ENCODE measurements around the gene GOSR1. TPM values are rescaled to one million over a fixed set of nuclear protein-coding genes. Genes with fewer than 3 reads are reported as not detected.
"Not testable (repeated sequence)": the region's sequence is repeated elsewhere in the genome, so short reads cannot be mapped to it uniquely, and the experiment has no call there.

The GOSR1 gene
- 51.1 and 53.6 TPM in 2 replicates for total RNA-seq

GRCh38 chr17:30477083-30477773 lies at the start of gene GOSR1:
TSS of gene GOSR1 (plus strand) at chr17:30477408. CDS start at chr17:30477434, 26 bp downstream.
- Mint-ChIP-seq H3K4me1 (ENCODE audit: low read depth) (peaks cover 31% of the 10 kb centered on the region), H3K27ac (peak within 1 kb of the TSS; percentile 95), H3K9me3 (no peaks in the 10 kb centered on the region), H3K27me3 (ENCODE audit: low read depth) (no peaks in the 10 kb centered on the region), H3K36me3 (ENCODE audit: low read depth) (peaks cover 38% of the 10 kb centered on the region), H3K4me3 (ENCODE audit: low read depth) (peak within 1 kb of the TSS; percentile 95)
- DNase-seq (ENCODE audit: low spot score), result peak; percentile 89
- intact Hi-C loops (cut with micrococcal nuclease), result loop anchor here (2.0 to 10.0 kb wide), 5 partner anchors 100 to 362 kb away; partner anchors contain the start of genes CPD, CRLF3 and NSRP1

- no peaks in the 10 kb centered on the region for H3K4me1 Mint-ChIP-seq (ENCODE audit: low read depth)
- H3K27me3 Mint-ChIP-seq (ENCODE audit: low read depth), result no peaks in the 10 kb centered on the region
- DNase-seq (ENCODE audit: low spot score), result no peak
- intact Hi-C loops (cut with micrococcal nuclease), result no loop called here
- H3K4me3 Mint-ChIP-seq (ENCODE audit: low read depth), result no peak overlapping the region
- no peak overlapping the region for H3K27ac Mint-ChIP-seq
- H3K9me3 Mint-ChIP-seq, result no peaks in the 10 kb centered on the region
- peaks cover 31% of the 10 kb centered on the region for H3K36me3 Mint-ChIP-seq (ENCODE audit: low read depth)
These were observed 49.6 kb upstream of the GOSR1 start for GRCh38 chr17:30427611-30428010.

- H3K4me1 Mint-ChIP-seq (ENCODE audit: low read depth), result no peaks in the 10 kb centered on the region
- no peak overlapping the region for H3K4me3 Mint-ChIP-seq (ENCODE audit: low read depth)
- no peak overlapping the region for H3K27ac Mint-ChIP-seq
- peaks cover 34% of the 10 kb centered on the region for H3K36me3 Mint-ChIP-seq (ENCODE audit: low read depth)
- H3K9me3 Mint-ChIP-seq, result no peaks in the 10 kb centered on the region
- intact Hi-C loops (cut with micrococcal nuclease), result no loop called here
- H3K27me3 Mint-ChIP-seq (ENCODE audit: low read depth), result no peaks in the 10 kb centered on the region
- DNase-seq (ENCODE audit: low spot score), result no peak
These were observed 48.1 kb upstream of the GOSR1 start for GRCh38 chr17:30429155-30429554.

GRCh38 chr17:30433514-30433913 lies 43.7 kb upstream of the GOSR1 start:
- H3K4me1 Mint-ChIP-seq (ENCODE audit: low read depth), result peaks cover 6% of the 10 kb centered on the region

GRCh38 chr17:30436729-30437128 lies 40.5 kb upstream of the GOSR1 start:
- Mint-ChIP-seq H3K4me3 (ENCODE audit: low read depth) (no peak overlapping the region), H3K4me1 (ENCODE audit: low read depth) (peaks cover 6% of the 10 kb centered on the region), H3K27me3 (ENCODE audit: low read depth) (no peaks in the 10 kb centered on the region), H3K9me3 (no peaks in the 10 kb centered on the region), H3K27ac (no peak overlapping the region), H3K36me3 (ENCODE audit: low read depth) (peaks cover 32% of the 10 kb centered on the region)
- intact Hi-C loops (cut with micrococcal nuclease), result no loop called here
- no peak for DNase-seq (ENCODE audit: low spot score)

More at GRCh38 chr17:30433514-30433913, 43.7 kb upstream of the GOSR1 start:
- no peak for DNase-seq (ENCODE audit: low spot score)
- H3K27me3 Mint-ChIP-seq (ENCODE audit: low read depth), result no peaks in the 10 kb centered on the region
- H3K9me3 Mint-ChIP-seq, result no peaks in the 10 kb centered on the region
- H3K4me3 Mint-ChIP-seq (ENCODE audit: low read depth), result no peak overlapping the region
- H3K36me3 Mint-ChIP-seq (ENCODE audit: low read depth), result peaks cover 30% of the 10 kb centered on the region
- intact Hi-C loops (cut with micrococcal nuclease), result no loop called here
- no peak overlapping the region for H3K27ac Mint-ChIP-seq

GRCh38 chr17:30443721-30444120 lies 33.5 kb upstream of the GOSR1 start:
- Mint-ChIP-seq H3K36me3 (ENCODE audit: low read depth) (peaks cover 34% of the 10 kb centered on the region), H3K27ac (no peak overlapping the region), H3K27me3 (ENCODE audit: low read depth) (no peaks in the 10 kb centered on the region)

GRCh38 chr17:30446640-30447039 lies 30.6 kb upstream of the GOSR1 start:
- H3K4me3 Mint-ChIP-seq (ENCODE audit: low read depth); H3K27ac Mint-ChIP-seq; H3K4me1 Mint-ChIP-seq (ENCODE audit: low read depth); H3K27me3 Mint-ChIP-seq (ENCODE audit: low read depth); DNase-seq (ENCODE audit: low spot score); H3K9me3 Mint-ChIP-seq; intact Hi-C loops (cut with micrococcal nuclease): not testable (repeated sequence)
- H3K36me3 Mint-ChIP-seq (ENCODE audit: low read depth), result peaks cover 47% of the 10 kb centered on the region

More at GRCh38 chr17:30443721-30444120, 33.5 kb upstream of the GOSR1 start:
- Mint-ChIP-seq H3K4me3 (ENCODE audit: low read depth) (no peak overlapping the region), H3K4me1 (ENCODE audit: low read depth) (peaks cover 2% of the 10 kb centered on the region), H3K9me3 (no peaks in the 10 kb centered on the region)
- no peak for DNase-seq (ENCODE audit: low spot score)
- intact Hi-C loops (cut with micrococcal nuclease), result no loop called here

- H3K4me1 Mint-ChIP-seq (ENCODE audit: low read depth), result peaks cover 2% of the 10 kb centered on the region
- DNase-seq (ENCODE audit: low spot score), result no peak
- H3K27me3 Mint-ChIP-seq (ENCODE audit: low read depth), result no peaks in the 10 kb centered on the region
- H3K36me3 Mint-ChIP-seq (ENCODE audit: low read depth), result peaks cover 52% of the 10 kb centered on the region
- intact Hi-C loops (cut with micrococcal nuclease), result no loop called here
- H3K4me3 Mint-ChIP-seq (ENCODE audit: low read depth), result no peak overlapping the region
- H3K9me3 Mint-ChIP-seq, result peaks cover 3% of the 10 kb centered on the region
- H3K27ac Mint-ChIP-seq, result no peak overlapping the region
These were observed 27.7 kb upstream of the GOSR1 start for GRCh38 chr17:30449480-30449879.

GRCh38 chr17:30450125-30451027 lies 26.8 kb upstream of the GOSR1 start:
- Mint-ChIP-seq H3K27ac (no peak overlapping the region), H3K4me1 (ENCODE audit: low read depth) (peaks cover 2% of the 10 kb centered on the region), H3K27me3 (ENCODE audit: low read depth) (no peaks in the 10 kb centered on the region), H3K9me3 (peaks cover 3% of the 10 kb centered on the region), H3K36me3 (ENCODE audit: low read depth) (peaks cover 53% of the 10 kb centered on the region), H3K4me3 (ENCODE audit: low read depth) (no peak overlapping the region)
- DNase-seq (ENCODE audit: low spot score), result no peak
- intact Hi-C loops (cut with micrococcal nuclease), result no loop called here

GRCh38 chr17:30454635-30455034 lies 22.6 kb upstream of the GOSR1 start:
- H3K4me3 Mint-ChIP-seq (ENCODE audit: low read depth), result no peak overlapping the region
- intact Hi-C loops (cut with micrococcal nuclease), result no loop called here
- no peak for DNase-seq (ENCODE audit: low spot score)
- peaks cover 57% of the 10 kb centered on the region for H3K36me3 Mint-ChIP-seq (ENCODE audit: low read depth)
- no peaks in the 10 kb centered on the region for H3K4me1 Mint-ChIP-seq (ENCODE audit: low read depth)
- no peak overlapping the region for H3K27ac Mint-ChIP-seq
- H3K9me3 Mint-ChIP-seq, result peaks cover 3% of the 10 kb centered on the region
- no peaks in the 10 kb centered on the region for H3K27me3 Mint-ChIP-seq (ENCODE audit: low read depth)

- Mint-ChIP-seq H3K4me1 (ENCODE audit: low read depth) (no peaks in the 10 kb centered on the region), H3K36me3 (ENCODE audit: low read depth) (peaks cover 37% of the 10 kb centered on the region), H3K4me3 (ENCODE audit: low read depth) (no peak overlapping the region), H3K27ac (no peak overlapping the region), H3K9me3 (peaks cover 3% of the 10 kb centered on the region), H3K27me3 (ENCODE audit: low read depth) (no peaks in the 10 kb centered on the region)
- DNase-seq (ENCODE audit: low spot score), result no peak
- intact Hi-C loops (cut with micrococcal nuclease), result no loop called here
These were observed 18.8 kb upstream of the GOSR1 start for GRCh38 chr17:30458371-30458770.

GRCh38 chr17:30458797-30459413 lies 18.3 kb upstream of the GOSR1 start:
- H3K4me1 Mint-ChIP-seq (ENCODE audit: low read depth); H3K9me3 Mint-ChIP-seq; H3K4me3 Mint-ChIP-seq (ENCODE audit: low read depth); H3K27me3 Mint-ChIP-seq (ENCODE audit: low read depth); H3K27ac Mint-ChIP-seq; intact Hi-C loops (cut with micrococcal nuclease); DNase-seq (ENCODE audit: low spot score): not testable (repeated sequence)
- peaks cover 34% of the 10 kb centered on the region for H3K36me3 Mint-ChIP-seq (ENCODE audit: low read depth)
